NCI-H748 (cell line): ENCODE data around the gene SNRPA.
"Not testable (repeated sequence)": the region's sequence is repeated elsewhere in the genome, so short reads cannot be mapped to it uniquely, and the experiment has no call there.

Source experiments
- DNase-seq: peaks from one replicate; lab custom pipeline; 2025; ENCODE audit not compliant: unreplicated experiment; lab: John Stamatoyannopoulos, UW

SNRPA gene

DNA sequence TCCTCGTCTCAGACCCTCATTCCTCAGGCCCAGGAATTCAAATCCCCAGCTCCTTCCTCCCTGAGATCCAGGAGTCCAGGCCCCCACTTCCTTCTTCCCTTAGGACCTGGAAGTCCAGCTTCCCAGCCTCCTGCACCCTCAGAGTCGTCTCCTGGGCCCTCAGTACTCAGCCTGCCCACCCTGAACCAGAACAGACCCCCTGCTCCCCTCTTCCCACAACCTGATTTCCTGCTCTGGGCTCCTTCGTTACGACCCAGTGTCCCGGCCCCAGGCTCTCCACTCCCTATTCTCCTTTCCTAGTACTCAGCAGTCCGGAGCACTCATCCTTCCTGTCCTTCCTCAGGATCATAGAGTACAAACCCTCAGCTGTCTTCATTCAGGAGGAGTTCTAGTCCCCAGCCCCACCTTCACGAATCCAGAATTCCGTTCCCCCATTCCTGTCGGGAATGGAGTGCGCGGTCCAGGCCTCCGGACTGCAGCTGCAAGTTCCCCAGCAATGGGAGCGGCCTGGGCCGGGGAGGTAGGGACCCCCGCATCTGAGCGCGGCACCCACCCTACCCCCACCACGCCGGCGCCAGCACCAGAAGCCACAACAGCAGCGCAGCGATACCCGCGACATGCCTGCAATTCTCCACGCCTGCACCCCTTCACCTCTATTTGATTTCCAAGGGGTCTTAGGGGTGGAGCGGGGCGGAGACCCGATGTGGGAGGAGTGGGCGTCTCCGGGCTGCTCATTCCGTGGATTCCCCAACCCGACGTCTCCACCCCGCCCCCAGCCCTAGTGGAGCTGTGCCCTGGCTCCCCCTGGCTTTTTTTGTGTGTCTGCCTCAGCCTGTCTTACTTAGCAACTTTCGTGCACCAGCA, 60.7 kb downstream of the SNRPA start:
- DNase-seq = peak; percentile 21

DNA sequence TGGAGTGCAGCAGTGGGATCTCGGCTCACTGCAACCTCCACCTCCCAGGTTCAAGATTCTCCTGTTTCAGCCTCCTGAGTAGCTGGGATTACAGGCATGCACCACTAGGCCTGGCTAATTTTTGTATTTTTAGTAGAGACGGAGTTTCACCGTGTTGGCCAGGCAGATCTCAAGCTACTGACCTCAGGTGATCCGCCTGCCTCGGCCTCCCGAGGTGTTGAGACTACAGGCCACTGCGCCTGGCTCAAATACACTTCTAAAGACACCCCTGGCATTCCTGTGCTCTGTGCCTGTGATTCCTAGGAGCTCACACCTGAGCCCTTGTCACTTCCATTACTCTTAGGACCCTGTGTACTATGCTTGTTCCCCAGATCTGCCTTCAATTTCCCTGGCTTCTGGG, 61.6 kb downstream of the SNRPA start:
- DNase-seq = not testable (repeated sequence)

DNA sequence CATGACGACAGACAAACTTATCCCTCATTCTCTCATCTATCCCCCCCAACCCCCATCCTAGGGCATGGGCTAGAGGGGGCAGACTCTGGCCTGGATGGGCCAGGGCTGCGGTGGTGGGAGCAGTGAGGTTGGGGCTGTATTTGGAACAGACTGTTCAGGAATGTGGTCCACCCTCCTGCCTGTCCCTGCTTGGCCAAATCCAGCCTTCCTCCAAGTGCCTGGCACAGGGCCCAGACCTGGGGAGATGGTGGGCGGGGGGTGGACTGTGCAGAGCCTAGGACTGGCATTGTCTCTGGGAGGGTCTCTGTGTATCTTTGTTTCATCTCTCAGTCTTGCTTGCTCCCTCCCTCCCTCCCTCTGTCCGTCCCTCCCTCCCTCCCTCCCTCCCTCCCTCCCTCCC, 62.2 kb downstream of the SNRPA start:
- DNase-seq = no peak
